HG03095 (cell line): ENCODE measurements around the gene SKP2.
"Not testable (repeated sequence)": the region's sequence is repeated elsewhere in the genome, so short reads cannot be mapped to it uniquely, and the experiment has no call there.

Experiments
- ATAC-seq: cut with Tn5 transposase; IDR thresholded peaks from one replicate; pipeline ENCODE4 v1.9.1; 2021; ENCODE audit warnings: moderate library complexity; ENCODE audit not compliant: unreplicated experiment

SKP2 gene

DNA sequence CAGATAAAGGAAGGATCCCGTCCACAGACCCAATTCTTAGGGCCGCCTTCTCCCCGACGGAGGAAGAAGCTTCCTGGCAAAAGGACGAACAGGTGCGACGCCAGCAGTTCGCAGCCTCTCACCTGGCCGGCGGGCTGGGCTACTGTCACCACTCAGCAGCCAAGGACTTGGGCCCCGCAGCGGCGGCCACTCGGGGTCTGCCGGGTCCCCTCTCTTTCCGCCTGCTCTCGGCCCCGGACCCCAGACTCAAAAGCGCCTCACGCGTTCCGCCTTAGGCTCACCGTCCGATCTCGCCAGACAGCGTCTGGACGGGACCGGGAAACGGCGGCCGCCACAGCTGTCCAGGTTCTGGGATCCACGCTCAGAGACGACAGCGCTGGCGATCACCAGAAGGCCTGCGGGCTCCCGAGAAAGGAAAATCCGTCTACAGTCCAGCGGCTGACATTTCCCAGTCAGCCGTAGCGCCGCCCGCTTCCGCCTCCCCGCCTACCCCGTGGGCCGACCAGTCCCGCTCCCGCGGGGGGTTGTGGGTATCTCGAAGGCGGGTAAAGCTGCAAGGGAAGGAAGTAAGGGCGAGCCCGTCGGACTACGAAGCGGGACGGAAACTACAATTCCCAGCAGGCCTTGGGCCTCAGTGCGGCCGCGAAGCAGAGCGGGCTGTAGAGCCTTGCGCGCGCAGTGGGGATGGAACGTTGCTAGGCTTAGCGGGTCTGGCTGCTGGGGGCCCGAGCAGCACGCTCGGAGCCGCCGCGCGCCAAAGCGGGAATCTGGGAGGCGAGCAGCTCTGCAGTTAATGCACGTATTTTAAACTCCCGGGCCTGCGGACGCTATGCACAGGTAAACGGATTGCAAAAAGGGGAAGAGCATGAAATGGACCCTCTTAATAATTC lies at the start of gene SKP2, which contains the start of gene LMBRD2:
TSS of gene SKP2 (plus strand) at position 678 of the 890 bp plus-strand sequence. CDS start at position 830, 152 bp downstream.
TSS of gene LMBRD2 (minus strand) at position 454 of the 890 bp plus-strand sequence. CDS start 8,538 bp downstream, outside the sequence.
- ATAC-seq: peak; percentile 98

DNA sequence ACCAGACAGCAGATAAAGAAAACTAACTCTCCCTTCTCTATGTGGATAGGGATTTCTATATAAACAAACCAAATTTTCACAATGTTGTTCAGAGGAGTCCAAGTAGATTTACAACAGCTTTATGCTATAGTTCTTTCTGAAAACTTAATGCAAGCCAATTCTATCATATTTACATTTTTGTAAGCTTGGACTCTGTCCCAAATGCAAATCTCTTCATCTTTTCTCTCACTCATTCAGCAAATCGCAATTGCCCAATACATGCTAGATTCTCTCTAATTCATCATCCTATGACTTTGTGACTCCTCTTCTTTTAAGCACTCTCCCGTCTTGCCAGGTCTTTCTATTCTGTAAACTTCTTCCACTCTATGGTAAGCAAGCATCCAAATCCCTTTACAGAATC lies 46.1 kb upstream of the SKP2 start:
- no peak for ATAC-seq

DNA sequence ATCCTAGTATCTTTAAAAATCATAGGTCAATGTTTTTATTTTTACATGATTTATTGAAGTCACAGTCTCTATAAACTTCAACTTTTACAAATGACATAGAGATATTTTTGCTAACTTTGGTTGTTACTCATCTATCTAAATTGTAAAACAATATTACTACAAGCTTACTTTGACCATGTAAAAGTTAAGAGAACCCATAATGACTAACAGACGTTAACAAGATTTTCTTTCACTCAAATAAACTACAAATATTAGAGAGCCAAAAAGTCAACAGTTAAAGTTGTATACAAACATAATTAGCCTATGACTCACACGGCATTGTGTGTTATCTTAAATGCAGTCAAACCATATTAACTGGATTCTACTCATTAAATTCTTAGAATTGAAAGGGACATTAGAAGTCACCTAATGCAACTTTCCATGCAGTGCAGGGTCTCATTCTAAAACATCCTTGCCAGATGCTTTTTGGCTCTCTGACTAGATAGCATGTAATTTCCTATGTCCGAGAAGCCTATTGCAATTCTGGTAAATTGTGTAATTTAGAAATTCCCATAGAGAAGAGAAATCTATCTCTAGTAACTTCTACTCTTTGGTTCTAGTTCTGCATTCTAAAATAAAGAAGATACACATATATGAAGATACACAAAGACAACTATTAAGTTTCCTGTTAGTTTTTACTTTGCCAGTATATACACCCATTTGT lies 43.0 kb upstream of the SKP2 start:
- ATAC-seq: no peak

DNA sequence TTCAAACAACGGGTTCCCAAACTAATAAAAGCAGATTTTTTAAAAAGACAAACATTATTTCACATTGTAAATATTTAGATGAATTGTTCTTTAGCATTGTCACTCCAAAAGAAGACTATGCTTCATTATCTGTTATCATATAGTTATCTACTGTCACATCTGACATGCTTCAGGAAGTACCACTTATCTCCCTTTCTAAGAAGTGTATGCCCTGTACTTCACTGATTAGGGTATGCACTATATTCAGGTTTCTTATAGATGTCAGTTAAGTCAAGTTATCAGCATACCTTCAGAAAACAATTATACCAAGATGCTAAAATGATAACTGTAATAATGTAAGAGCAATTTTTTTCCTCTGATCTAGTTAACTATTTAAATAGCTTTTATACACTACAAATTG lies 40.7 kb upstream of the SKP2 start:
- no peak for ATAC-seq

DNA sequence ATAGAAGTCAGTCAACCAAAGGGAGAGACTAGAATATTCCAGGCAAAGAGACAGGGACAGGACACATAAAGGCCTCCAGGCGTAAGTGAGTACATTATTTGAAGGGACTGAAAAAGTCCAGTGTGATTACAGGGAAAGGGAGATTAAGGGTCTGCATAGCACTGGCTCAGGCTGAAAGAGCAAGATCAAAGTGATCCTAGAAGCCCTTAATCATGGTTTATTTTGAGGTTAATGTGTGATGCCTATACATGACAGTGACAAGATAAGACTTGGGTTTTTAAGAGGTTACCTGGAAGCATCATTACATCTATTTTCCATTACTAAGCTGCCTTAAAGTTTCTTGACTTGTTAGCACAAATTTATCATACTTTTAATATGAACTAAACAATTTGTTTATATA lies 26.0 kb upstream of the SKP2 start:
- no peak for ATAC-seq

DNA sequence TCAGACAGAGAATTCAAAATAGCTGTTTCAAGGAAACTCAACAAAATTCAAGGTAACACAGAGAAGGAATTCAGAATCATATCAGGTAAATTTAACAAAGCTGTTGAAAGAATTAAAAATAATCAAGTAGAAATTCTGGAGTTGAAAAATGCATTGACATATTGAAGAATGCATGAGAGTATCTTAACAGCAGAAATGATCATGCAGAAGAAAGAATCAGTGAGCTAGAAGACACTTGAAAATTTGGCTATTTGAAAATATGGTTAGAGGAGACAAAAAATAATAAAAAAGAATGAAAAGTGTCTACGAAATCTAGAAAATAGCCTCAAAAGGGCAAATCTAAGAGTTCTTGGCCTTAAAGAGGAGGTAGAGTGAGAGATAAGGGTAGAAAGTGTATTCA lies 23.1 kb upstream of the SKP2 start:
- ATAC-seq: no peak

DNA sequence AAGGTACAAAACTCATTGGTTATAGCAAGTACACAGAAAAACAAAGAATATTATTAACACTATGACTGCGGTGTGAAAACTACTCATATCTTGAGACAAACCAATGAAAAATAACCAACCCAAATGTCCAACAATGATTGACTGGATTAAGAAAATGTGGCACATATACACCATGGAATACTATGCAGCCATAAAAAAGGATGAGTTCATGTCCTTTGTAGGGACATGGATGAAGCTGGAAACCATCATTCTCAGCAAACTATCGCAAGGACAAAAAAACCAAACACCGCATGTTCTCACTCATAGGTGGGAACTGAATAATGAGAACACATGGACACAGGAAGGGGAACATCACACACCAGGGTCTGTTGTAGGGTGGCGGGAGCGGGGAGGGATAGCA lies 22.2 kb upstream of the SKP2 start:
- ATAC-seq: not testable (repeated sequence)

DNA sequence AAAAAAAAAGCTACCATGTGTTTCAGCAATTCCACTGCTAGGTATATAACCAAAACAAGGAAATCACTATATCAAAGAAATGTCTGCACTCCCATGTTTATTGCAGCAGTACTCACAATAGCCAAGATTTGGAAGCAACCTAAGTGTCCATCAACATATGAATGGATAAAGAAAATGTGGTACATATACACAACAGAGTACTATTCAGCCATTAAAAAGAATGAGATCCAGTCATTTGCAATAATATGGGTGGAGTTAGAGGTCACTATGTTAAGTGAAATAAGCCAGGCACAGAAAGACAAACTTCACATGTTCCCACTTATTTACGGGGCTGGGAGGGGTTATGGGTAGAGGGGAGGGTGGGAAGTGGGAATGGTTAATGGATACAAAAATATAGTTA lies 18.9 kb upstream of the SKP2 start:
- not testable (repeated sequence) for ATAC-seq

DNA sequence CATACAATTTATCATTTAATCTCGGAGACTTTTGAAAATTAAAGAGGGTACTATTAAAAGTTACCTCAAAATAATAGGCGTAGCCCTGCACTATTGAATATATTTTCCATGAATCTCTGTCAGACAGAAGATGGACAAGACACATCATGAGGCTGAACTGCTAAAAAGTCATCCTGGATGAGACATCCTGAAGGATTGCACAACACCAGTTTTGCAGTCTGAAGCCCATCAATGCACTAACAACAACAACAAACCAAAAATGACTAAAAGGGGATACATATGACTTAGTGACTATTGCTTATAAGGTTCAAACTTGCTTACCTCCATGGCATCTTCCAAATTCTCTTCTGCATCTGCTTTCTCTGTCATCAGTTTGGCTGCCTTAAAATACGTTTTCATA lies 15.9 kb upstream of the SKP2 start:
- ATAC-seq: no peak

DNA sequence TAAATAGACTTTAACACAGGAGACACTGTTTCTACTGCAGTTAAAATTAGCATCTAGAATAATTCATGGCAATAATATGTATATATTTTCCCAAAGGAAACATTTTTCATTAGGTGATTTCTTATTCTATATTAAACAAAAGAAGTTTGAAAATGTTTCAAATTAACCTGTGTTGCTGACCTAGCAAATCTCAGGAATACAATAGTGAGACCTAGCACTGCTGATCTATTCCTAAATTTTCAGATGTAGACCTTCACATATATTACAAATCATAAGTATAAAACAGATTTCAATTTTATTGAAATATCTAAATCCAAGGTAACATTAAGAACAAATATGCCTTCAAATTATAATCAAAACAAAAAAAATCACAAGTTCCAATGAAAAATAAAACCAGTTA lies 15.3 kb upstream of the SKP2 start:
- ATAC-seq: no peak

DNA sequence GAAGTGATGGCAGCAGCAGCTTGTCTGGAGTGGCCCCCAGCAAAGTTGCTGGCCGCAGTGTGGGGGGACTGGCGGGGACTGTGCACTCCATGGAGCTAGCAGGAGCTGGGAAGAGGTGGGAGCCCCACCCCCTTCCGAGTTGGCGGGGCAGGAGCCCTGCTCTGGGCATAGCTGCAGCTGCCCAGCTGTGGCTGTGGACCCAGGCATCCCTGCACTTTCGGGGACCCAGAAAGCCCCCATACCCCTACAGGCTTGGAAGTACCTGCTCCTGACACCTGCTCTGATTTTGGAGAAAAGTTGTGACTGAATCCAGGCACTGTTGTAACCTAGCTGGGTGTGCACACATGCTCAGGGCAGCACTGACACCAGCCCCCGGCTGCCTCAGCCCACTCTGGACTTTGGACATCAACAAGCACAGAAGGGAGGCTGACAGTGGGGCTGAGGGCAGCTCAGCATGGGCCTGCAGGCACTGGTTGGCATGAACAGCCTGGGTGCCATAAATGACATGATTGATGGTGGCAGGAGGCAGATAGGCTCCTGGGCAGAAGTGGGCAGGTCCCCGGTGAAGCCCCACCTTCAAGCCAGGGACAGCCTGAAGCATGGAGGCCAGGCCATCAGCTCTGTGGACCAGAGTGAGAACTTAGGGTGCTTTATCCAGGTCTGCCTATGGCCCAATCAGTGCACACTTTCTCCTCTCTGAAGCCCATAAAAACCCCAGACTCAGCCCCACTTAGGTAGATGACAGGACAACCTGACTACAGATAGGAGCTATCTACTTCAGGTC lies 12.8 kb upstream of the SKP2 start:
- no peak for ATAC-seq

DNA sequence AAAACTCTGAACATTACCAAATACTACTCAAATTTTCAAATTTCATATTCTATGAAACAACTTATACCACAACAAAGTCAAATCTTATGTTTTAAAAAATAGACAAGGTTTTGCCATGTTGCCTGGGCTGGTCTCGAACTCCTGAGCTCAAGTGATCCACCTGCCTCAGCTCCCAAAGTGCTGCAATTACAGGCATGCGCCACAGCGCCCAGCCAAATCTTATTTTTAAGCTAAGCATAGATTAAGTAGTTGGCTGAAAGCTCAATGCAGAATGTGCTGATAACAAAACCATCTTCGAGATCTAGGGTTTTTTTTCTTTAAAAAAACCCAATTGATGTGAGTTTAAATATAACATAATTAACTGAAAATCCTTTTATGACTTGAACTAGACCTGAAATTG lies 6.6 kb upstream of the SKP2 start:
- ATAC-seq: no peak

DNA sequence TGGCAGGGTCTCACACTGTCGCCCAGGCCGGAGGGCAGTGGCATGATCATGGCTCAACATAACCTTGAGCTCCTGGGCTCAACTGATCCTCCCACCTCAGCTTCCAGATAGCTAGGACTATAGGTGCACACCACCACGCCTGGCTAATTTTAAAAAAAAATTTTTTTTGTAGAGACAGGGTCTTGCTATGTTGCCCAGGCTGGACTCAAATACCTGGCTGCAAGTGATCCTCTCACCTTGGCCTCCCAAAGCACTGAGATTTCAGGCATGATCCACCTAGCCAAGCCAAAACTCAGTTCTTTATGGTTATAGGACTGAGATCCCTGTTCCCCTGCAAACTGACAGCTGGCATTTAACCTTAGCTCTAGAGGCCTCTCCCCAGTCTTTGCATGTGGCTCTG lies 5.5 kb upstream of the SKP2 start:
- no peak for ATAC-seq

DNA sequence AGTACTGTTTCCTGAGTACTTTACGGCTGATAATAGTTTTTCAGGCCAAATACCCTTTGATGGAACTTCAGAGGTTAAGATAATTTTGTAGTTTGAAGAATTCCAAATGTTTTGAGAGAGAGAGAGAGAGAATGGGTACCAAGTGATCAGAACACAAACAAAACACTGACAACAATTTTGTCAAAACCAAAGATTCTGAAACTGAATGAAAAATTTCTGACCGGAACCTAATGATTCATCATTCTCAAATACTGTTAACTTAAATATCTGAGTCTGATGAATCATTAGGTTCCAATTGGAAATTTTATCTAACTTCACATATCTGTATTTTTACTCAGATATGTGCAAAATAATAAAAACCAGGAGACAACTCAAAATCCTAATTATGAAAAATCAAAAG lies 4.2 kb upstream of the SKP2 start:
- ATAC-seq: no peak

DNA sequence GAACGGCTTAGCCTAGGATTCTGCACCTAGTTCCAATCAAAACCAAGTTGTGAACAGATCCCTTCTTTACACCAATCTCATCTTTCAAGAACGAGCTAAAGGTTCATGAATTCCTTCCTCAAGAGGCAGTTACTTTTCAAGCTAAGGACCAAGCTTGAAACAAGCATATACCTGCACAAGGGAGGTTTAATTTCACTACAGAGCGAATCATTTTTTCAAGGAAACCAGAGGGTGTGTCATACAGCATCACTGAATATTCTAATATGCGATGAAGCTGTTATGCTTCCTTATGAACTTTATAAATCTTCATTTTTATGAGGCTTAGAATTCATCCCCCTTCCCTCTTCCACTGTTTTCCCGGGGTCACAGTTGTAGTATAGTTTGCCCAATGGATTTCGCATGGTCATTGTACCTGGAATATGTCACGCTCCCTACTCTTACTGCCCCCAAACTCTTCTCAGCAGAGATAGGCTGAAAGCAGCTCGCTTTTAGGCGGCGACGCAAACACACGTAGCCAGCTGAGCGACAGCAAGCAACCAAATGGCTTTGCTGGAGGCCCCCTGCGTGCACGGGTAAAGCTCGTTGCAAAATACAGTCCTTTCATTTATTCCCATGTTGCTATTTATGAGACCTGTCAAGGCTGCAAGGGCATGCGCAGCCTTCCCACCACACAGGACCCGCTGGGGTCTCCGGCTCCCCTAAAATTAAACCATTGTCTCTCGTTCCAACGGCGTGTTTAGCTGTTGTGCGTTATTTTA lies 1.1 kb upstream of the SKP2 start:
- peak; percentile 31 for ATAC-seq

DNA sequence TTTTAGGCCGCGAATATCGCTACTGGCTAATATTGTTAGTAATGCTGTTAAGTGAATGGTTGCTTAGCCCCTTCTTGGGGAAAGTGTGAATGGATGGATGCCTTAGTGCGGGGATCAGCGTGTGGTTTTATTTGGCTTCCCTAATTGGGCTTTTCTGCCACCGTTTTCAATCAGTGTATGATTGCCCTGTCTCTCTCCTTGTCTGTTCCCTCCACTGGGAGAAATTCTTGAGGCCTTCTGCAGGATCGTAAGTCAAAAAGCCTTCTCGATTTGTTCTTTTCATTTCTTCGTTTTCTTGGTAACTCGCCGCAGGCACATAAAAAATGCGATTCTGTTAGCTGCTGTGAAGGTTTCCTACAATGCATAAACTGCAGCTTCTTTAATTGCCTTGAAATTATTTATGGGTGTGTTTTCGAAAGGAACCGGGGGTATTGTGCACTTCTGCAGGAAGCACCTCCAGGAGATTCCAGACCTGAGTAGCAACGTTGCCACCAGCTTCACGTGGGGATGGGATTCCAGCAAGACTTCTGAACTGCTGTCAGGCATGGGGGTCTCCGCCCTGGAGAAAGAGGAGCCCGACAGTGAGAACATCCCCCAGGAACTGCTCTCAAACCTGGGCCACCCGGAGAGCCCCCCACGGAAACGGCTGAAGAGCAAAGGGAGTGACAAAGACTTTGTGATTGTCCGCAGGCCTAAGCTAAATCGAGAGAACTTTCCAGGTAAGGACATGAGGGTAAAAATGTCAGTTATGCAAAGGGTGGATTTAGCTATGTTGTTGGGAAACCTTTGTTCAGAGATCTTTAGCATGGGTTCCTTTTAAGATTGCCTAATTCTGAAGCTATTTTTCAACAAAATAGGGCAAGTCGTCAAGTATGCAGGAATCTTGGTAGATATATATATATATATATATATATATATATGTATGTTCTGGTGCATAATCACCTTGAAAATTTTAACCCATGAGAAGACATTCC lies 700 bp downstream of the SKP2 start:
- ATAC-seq: no peak

DNA sequence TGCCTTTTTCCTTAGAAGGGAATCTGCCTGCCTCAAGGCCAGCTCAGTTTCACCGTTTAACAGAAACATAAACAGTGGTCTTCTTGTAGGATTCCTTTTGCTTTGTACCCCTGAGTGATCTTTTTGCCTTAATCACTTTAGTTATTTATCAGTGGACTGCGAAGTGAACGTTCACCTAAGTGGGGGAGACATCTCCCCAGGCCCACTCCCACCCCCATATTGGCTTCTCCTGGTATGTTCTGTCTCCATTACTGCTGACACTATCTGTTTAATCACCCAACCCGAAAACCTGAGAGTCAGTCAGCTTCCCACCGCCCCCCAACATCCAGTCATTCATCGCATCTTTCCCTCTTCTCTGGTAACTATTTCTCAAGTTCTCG lies 1.4 kb downstream of the SKP2 start:
- no peak for ATAC-seq

DNA sequence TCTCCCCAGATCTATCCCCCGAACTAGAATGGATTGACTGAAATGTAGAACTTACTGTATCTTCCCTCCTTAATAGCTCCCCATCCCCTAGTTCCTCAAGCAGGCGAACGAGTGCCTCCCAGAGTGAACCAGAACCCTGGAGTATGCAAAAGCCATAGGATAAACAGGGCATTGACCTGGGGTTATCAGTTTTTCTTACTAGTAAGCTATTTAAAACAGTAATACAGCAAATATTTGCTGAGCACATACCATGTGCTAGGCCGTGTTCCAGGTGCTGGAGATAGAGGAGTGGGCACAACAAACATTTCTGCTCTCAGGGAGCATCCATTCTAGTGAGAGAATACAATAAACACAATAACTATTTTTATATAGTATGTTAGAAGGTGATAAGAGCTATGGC lies 1.8 kb downstream of the SKP2 start:
- no peak for ATAC-seq

DNA sequence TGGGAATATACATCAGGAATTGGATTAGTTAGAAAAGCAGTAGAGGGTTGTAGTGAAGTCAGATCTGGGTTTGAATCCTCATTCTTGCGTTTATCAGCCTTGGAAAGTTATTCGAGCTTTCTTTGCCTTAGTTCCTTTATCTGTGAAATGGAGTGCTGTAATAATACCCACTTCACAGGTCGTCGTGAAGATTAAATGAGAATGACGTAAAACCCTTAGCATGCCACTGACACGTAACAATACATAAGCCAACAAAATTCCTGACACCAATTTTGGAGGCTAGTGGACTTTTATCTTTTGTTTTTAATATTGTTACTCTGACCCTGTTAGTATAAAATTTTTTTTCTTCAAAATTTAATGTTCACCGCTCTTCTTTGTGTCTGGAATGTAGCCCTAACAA lies 3.4 kb downstream of the SKP2 start:
- ATAC-seq: no peak
